Stimulated activated CD8-positive, alpha-beta memory T cell treated with anti-CD3 and anti-CD28 coated beads, Interleukin-12 subunit alpha, Interleukin-12 subunit beta, amount 100 ng/mL, for 24 hours (primary cell): ENCODE data around the gene ZNF669.

Experiments used
- DNase-seq: peaks from one replicate; pipeline ENCODE4 v3.0.0-alpha.2; 2020; ENCODE audit errors: extremely low read depth

ZNF669 gene

DNA sequence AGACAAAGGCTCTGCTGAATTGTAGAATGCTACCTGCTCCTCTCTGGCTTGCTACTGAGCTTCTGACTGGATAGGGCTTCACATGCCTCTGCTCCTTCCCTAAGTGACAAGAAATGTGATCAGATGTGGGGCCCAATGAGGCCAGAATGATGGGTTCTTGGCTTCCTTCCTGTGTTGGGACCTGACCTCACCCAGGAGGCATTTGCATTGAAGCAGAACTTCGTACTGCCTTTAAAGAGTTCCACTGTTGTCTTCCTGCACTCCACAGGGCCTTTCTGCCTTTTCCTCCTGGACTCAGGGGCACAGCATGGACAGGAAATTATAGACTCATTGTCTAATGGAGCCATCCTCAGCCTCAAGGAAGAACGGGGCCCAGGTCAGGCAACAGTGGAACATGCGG is 39.9 kb downstream of the ZNF669 start:
- DNase-seq, result no peak

- DNase-seq, result no peak
Measured at GRCh38 chr1:247060771-247061170, 43.4 kb downstream of the ZNF669 start.

DNA sequence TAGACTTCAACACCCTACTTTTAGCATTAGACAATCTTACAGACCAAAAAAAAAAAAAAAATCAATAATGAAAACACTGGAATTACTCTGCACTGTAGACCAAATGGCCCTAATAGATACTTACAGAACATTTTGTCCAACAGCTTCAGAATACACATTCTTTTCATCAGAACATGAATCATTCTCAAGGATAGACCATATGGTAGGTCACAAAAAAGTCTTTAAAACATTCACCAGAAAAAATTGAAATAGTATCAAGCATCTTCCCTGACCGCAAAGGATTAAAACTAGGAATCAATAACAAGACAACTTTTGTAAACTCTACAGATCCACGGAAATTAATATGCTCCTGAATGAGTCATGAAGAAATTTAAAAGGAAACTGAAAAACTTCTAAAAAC is 48.1 kb downstream of the ZNF669 start:
- no peak for DNase-seq

DNA sequence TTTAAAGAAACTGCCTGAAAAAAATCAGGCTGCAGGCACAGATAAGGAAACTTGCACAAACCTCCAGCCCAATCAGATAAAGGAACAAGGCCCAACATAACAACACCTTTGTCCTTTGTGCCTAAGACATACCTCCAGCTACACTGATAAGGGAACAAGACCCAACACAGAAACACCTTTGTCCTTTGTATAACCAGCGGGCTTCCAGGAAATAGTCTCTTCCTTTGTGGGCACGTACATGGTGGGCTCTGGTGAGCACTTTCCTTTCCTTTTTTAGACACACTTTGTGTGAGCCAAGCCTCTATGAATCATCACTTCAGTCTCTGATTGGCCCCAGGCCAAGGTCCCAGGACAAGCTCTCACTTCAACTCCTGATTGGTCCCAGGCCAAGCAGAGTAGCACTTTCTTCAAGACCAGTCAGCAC is 49.2 kb downstream of the ZNF669 start:
- no peak for DNase-seq
